OCI-LY1 (cell line): ENCODE measurements around the gene PHYHIPL.

Source experiments
- CTCF ChIP-seq: fragments of 200-600 bp; sonication (generic), shearing (Covaris generic); IDR thresholded peaks from 2 replicates; pipeline ENCODE4 v1.5.1; 2017; ENCODE audit warnings: mild to moderate bottlenecking, antibody characterized with exemption, low read length, moderate library complexity, mixed read lengths
- EZH2 ChIP-seq: fragments of 200-600 bp; sonication (generic), shearing (Covaris generic); IDR thresholded peaks from 2 replicates; pipeline ENCODE4 v1.8.0; 2017; ENCODE audit warnings: borderline replicate concordance, mixed run types, mild to moderate bottlenecking, antibody characterized with exemption, low read length, moderate library complexity, mixed read lengths

DNA sequence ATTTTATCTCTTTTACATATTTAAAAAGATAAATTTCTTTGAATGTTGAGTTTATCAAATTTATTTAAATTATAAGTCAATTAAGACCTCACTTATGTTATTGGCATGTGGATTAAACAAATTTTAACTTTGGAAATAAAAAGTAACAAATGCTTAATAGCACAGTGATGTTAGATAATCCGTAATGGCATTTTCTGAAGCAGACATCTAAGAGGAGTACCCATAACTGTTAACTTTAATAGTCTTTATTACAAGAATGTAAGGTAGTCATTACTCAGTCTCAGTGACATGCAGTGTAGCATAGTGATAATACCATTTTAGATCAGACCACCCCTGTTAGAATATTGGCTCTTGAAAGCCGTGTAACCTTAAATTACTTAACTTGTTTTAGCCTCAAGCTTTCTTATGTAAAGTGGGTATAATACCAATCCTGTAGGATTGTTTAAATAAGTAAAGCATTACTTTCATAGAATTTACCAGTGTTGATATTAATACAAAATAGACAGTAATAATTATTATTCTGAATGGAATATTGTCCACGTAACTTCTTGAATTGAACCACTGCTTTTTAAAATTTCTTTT, 4.3 kb downstream of the PHYHIPL start:
- no peak for TF ChIP-seq EZH2
- no peak for TF ChIP-seq CTCF
